SW480 (cell line): ENCODE measurements around the gene RBM25.

Experiments used
- DNase-seq: peaks from one replicate; pipeline ENCODE4 v3.0.0-alpha.2; 2016; ENCODE audit warnings: low spot score

Gene RBM25

GRCh38 chr14:73102806-73103497 lies 44.6 kb downstream of the RBM25 start:
- DNase-seq = no peak

- no peak for DNase-seq
Observed at GRCh38 chr14:73105050-73105449, 46.7 kb downstream of the RBM25 start.

- no peak for DNase-seq
Observed at GRCh38 chr14:73105727-73106126, 47.4 kb downstream of the RBM25 start.

GRCh38 chr14:73116079-73116665 lies 57.8 kb downstream of the RBM25 start:
- DNase-seq = no peak

DNA sequence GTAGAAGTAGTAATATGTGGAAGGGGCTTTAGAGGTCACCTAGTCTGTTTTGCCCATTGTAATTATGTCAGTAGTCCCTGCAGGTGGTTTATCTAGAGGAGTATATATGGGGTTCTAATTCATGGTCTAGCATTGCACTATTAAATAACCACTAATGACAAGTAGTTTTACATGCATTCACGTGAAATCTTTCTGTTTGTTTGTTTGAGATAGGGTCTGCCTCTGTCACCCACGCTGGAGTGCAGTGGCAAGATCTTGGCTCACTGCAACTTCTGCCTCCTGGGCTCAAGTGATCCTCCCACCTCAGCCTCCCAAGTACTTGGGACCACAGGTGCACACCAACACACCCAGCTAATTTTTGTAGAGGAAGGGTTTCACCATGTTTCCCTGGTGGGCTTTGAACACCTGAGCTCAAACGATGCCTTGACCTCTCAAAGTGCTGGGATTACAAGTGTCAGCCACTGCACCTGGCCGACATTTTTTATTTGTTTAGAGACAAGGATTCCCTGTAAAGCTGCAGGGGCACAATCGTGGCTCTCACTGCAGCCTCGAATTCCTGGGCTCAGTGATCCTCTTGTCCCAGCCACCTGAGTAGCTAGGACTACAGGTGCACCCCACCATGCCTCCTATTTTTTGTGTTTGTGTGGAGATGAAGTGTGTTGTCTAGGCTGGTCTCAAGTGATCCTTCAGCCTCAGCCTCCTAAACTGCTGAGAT lies 66.0 kb downstream of the RBM25 start:
- no peak for DNase-seq

GRCh38 chr14:73125169-73125588 lies 66.8 kb downstream of the RBM25 start:
- no peak for DNase-seq

- no peak for DNase-seq
Observed at GRCh38 chr14:73125746-73126145, 67.4 kb downstream of the RBM25 start.

DNA sequence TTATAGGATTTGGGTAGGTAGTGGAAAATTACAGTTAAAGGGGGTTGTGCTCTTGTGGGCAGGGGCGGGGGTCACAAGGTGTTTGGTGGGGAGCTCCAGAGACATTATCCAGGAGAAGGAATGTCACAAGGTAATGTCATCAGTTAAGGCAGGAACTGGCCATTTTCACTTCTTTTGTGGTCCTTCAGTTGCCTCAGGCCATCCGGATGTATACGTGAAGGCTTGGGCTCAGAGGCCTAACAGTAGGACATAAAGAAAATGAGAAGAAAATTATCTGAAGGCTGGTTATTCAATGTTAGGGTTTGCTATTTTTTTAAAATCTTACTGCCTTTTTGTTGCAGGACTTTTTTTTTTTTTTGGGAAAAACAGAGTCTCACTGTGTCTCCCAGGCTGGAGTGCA lies 75.5 kb downstream of the RBM25 start:
- DNase-seq = no peak

GRCh38 chr14:73136085-73136386 lies 77.7 kb downstream of the RBM25 start:
- DNase-seq = no peak

- DNase-seq = peak; percentile 94
Observed at GRCh38 chr14:73136387-73137225, 78.3 kb downstream of the RBM25 start, which contains the start of gene PSEN1. Gene PSEN1, plus strand, starts transcription at chr14:73136507. Its CDS starts 11,513 bp downstream, at chr14:73148020.

DNA sequence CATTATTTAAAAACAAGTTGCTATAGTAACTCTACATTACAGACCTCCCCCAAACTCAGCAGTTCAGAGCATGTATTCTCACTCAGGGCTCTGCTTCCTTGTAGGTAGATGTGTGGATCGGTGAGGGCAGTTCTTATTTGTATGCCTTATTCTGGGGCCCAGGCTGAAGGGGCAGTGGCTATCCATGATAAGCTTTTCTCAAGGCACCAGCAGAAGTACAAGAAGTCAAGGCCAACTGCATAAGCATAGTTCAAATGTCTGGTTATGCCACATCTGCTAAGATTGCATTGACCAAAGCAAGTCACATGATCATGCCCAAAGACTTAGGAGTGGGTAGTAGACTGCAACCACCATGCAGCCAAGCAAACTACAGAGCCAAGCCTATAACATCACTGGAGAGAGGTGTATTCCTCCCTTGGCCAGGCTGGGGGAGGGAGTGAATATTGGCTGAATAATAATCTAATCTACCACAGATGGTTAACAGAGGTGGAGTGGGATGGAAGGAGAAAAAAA lies 82.5 kb downstream of the RBM25 start:
- DNase-seq = no peak

DNA sequence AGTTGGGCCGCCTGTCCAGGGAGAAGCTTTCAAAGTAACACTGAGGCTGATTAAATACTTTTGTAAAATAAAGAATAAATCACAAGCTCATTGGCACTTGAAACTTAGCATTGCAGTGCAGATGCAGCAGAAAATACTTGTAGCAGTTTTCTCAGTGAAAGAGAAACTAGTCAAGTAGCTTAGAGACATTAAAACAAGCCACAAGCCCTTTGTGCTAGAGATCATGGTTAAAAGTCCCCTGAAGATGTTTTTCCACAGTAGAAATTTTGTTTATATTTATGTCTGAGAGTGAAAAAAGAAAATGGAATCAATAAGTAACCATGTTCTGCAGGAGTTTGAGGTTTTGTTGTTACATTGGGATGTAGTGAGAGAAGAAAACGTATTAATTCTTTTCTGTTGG lies 83.9 kb downstream of the RBM25 start:
- no peak for DNase-seq

DNA sequence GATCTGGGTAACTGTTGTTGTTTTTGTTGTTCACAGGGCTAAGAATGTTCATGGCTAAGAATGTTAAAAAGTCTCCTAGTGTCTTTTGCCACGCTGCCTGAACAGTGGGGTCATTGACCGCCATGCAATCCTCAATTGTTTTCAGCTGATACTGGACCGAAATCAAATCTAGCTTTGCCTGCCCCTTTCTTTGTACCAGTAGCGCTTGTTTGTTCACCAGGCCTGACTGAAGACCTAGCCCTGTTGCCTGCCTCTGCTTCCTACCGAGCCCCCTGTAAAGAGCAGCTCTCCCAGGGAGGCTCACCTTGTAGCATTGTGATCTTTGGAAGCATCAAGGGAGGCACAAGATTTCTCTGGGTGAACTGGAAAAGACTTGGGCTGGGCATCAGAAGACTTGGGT lies 84.7 kb downstream of the RBM25 start:
- DNase-seq = no peak

- DNase-seq = no peak
Observed at GRCh38 chr14:73143617-73144016, 85.3 kb downstream of the RBM25 start.

- no peak for DNase-seq
Observed at GRCh38 chr14:73145371-73145770, 87.0 kb downstream of the RBM25 start.

DNA sequence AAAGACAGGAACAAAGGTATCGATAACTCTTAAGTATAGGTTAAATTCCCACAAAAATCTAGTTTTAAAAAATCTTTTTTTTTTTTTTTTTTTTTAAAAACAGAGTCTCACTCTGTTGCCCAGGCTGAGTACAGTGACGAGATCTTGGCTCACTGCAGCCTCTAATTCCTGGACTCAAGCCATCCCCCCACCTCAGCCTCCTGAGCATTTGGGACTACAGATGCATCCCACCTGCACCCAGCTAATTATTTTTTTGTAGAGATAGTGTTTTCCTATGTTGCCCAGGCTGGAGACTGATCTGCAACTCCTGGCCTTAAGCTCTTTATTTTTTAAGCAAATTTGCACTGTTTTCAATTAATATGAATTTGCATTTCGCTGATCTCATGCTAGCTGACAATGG lies 87.8 kb downstream of the RBM25 start:
- DNase-seq = no peak

DNA sequence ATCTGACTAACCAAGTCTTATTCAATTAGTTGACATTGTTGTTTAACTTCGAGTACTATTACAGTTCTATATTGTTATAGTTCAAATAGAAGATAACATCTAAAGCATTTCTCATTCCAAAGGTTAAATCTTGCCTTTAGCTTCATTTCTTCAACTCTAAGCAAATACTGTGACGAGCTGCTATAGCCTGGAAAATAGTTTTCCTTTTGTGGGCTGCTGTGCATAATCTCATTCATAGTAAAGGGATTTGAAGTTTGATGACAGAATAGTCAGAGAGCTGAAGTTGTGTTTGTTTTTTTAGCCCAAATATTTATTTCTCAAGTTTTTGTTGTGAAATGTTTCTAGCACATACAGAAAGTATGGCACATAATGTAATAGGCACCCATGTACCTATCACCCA lies 91.4 kb downstream of the RBM25 start:
- no peak for DNase-seq

DNA sequence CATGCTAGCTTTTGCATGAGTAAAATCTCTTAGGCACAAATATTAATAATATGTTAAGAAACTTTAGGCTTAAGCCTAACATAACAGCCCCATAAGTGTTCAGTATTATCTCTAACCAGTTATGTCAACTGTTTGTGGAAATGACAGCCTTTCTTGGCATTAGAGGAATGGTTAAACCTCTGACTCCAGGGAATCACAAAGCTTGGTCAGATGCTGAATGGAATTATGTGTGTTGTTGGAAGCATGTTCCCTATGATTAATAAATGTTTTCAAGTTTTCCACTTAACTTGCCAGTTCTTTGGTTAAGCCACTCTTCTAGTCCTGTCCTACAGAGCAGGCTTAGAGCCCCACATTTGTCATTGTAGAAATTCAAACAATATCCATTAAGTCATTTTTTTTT lies 94.9 kb downstream of the RBM25 start:
- no peak for DNase-seq

- no peak for DNase-seq
Observed at GRCh38 chr14:73162251-73162650, 103.9 kb downstream of the RBM25 start.

DNA sequence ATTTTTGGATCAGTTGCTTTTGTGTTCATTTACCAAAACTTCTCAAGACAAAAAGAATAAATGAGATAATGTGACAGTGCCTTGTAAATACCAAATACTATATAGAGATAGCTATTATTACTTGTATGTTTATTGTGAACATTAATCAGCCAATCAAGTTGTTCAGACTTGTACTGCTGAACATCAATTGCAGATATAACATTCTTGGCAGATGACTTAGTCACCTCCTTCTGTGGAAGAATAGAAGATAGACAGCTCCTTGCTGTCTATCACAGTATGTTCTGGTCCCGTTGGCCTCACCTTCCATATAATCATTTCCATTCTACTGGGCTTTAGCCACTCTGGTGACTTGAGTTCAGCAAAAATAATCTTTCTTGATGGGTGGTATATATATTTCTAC lies 108.1 kb downstream of the RBM25 start:
- DNase-seq = no peak

- no peak for DNase-seq
Observed at GRCh38 chr14:73167727-73168126, 109.4 kb downstream of the RBM25 start.

DNA sequence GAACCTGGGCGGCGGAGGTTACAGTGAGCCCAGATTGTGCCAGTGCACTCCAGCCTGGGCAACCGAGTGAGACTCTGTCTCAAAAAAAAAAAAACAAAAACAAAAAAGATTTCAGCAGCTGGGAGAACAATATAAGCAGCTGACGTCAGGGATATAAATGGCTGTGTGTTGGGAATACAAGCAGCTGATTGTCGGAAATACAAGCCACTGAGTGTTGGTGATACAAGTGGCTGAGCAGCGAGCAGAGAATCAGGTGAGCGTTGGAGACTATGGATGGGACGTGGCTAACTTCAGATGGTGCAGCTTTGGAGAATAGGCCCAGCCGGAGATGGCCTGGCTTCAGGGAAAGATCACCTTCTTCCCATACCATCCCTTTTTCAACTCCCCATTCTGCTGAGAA lies 109.9 kb downstream of the RBM25 start:
- no peak for DNase-seq
